D721Med (cell line): Measurements from ENCODE around the gene SPOCK3.

ENCODE experiments used
- DNase-seq: peaks from one replicate; pipeline ENCODE4 v3.0.0; 2011; ENCODE audit warnings: low spot score; ENCODE audit not compliant: insufficient read length
- FAIRE-seq: peaks from 2 replicates; lab custom pipeline; 2011; peaks lifted over from hg19 to GRCh38; lab: Jason Lieb, UNC
- TF ChIP-seq, protein P1 (sequence below): IDR thresholded peaks from 2 replicates; pipeline ENCODE4 v1.5.1; 2012; ENCODE audit warnings: mild to moderate bottlenecking, control low read depth; ENCODE audit not compliant: insufficient read depth; ENCODE audit errors: missing control alignments

SPOCK3 gene

DNA sequence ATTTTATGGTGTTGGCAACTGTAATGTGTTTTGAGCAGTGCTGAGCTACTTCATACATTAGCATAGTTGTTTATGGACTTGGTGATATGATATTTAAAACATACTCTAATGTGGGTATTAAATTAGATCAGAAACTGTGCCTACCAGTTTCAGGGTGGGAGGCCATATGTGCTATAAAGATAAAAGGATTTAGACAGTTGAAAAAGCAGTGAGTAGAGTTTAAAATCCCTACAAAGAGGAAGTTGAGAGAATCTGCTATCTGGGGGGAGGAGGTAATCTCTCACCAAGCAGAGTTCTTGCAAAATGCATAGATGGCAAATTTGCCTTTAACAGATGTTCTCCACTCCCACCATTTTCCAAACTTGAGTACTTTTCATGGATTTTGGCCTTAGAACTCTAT is 154.5 kb downstream of the SPOCK3 start:
- FAIRE-seq (no peak), DNase-seq (no peak)
- TF ChIP-seq, protein P1, sequence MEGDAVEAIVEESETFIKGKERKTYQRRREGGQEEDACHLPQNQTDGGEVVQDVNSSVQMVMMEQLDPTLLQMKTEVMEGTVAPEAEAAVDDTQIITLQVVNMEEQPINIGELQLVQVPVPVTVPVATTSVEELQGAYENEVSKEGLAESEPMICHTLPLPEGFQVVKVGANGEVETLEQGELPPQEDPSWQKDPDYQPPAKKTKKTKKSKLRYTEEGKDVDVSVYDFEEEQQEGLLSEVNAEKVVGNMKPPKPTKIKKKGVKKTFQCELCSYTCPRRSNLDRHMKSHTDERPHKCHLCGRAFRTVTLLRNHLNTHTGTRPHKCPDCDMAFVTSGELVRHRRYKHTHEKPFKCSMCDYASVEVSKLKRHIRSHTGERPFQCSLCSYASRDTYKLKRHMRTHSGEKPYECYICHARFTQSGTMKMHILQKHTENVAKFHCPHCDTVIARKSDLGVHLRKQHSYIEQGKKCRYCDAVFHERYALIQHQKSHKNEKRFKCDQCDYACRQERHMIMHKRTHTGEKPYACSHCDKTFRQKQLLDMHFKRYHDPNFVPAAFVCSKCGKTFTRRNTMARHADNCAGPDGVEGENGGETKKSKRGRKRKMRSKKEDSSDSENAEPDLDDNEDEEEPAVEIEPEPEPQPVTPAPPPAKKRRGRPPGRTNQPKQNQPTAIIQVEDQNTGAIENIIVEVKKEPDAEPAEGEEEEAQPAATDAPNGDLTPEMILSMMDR: no peak

DNA sequence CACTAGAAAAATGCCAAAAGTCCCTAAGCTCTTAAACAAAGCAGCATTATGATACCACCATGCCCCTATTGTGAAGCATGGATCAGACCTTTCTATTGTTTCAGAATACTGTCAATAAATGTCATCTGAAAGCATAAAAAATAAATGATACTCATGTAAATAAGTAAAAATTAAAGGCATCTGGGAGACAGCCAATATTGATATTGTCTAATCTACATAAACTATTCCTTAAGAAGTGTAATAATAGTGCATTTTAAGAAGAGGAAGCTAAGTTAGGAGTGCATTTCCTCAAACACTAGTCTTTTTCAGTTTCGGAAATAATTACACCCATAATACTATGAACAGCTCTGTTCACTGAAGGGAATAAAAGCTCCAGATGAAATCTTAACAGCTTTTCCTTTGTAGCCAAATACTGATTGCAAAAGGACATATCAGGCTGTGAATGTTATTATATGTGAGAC is 181.6 kb downstream of the SPOCK3 start:
- DNase-seq: no peak
- FAIRE-seq: no peak
- TF ChIP-seq, protein P1: no peak

DNA sequence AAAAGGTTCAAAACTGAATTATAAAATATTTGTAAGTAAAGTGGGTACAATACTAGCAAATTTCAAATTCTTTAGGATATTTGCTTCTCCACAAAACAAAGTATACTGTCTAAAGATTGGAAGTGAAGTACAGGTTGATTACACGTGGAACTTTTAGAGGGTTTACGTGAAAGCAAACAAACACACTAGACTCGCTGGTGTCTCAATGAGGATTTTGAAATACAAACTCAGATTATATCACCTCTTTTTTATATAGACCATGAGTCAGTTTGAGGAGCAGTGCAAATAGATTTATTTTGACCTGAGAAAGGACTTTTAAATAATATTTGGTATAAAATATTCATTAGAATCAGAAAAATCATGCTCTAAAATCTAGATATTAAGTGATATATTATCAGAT is 185.0 kb downstream of the SPOCK3 start:
- TF ChIP-seq, protein P1: no peak
- DNase-seq (no peak), FAIRE-seq (no peak)

DNA sequence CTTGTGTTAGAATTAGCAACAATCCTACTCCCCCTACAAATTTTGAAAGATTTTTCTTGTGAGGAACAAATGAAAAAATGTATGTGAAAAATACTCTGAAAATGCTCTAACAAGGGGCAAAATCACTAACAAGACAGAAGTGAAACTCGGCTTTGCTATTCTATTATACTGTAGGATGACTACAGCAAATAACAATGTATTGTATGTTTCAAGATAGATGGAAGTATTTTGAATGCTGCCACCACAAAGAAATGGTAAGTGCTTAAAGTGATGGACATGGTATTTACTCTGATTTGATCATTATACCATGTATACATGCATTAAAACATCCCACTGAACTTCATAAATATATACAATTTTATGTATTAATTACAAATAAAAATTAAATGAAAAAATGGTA is 192.8 kb downstream of the SPOCK3 start:
- DNase-seq: no peak
- TF ChIP-seq, protein P1: no peak
- FAIRE-seq: no peak

DNA sequence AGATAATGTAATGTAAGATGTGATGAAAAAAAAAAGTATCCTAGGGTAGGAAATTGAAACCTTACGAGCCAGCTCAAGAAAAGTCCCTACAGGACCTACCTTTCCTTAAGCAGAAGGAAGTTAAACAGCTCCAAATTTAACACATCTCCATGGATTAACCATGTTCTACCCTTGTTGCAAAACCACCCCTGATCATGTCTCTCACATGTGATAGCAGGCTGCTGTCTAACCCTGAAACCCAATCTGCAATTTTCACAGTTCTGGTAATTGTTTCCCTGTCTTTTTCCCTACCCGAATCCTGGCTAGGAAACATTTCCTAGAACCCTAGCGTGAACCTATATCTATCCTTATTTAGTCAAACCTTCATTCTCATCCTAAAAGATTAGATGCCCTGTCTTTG is 198.9 kb downstream of the SPOCK3 start:
- FAIRE-seq: no peak
- TF ChIP-seq, protein P1: no peak
- no peak for DNase-seq

DNA sequence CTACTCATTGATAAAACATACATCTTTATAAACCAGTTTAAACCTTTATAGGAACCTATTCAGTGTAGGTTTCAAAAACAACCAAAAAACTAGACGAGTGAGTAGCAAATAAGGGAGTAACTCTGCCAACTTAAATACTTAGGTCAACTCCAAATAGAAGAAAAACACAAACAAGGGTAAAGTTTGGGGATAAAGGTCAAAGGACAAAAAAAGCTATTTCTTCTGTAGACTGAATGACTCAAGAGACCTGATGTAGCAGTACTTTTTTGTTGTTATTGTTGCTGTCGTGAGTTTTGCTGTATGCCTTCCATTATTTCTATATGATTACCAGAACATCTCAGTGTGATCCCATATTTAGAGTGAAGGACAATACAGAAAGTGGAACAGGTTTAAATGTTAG is 199.3 kb downstream of the SPOCK3 start:
- TF ChIP-seq, protein P1: no peak
- FAIRE-seq (no peak), DNase-seq (no peak)

DNA sequence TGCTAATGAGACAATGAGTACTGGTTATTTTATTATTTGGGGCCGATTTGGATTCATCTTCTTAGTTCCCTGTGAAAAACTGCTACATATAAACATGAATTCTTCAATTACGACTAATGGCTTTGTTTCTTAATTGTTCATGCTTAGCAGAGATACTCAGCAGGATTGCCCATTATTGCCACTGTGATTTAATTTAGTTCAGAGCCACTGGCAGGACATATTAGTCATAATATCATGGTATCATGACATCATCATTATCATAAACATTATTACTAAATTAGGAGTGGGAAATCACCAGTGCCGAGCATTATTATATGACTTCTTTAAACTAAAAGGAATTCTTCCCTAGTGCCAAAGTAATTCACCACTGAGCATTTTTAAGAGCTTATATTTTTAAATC is 201.4 kb downstream of the SPOCK3 start:
- TF ChIP-seq, protein P1: no peak
- no peak for DNase-seq
- no peak for FAIRE-seq
